Effector memory CD4-positive, alpha-beta T cell (primary cell): ENCODE measurements around the gene IL17RA.

ENCODE experiments used
- DNase-seq, 3 donors: peaks; one replicate each; pipeline ENCODE4 v3.0.0-alpha.2; 2020
- H3K27ac ChIP-seq: 2 replicates; pipeline ENCODE4 v1.7.0; 2013; ENCODE audit warnings: mild to moderate bottlenecking, low read length, moderate library complexity; ENCODE audit not compliant: insufficient read depth, poor library complexity, severe bottlenecking
- H3K27me3 ChIP-seq: replicated peaks from 2 replicates; pipeline ENCODE4 v1.7.0; 2013; ENCODE audit warnings: mild to moderate bottlenecking, low read length; ENCODE audit not compliant: insufficient read depth, control insufficient read depth, poor library complexity, severe bottlenecking
- H3K36me3 ChIP-seq: 2 replicates; pipeline ENCODE4 v1.7.0; 2013; ENCODE audit warnings: mild to moderate bottlenecking, low read length, moderate library complexity; ENCODE audit not compliant: control insufficient read depth, insufficient read depth
- H3K4me1 ChIP-seq: 2 replicates; pipeline ENCODE4 v1.7.0; 2013; ENCODE audit warnings: low read length, mild to moderate bottlenecking; ENCODE audit not compliant: control insufficient read depth, insufficient read depth, poor library complexity, severe bottlenecking
- H3K4me3 ChIP-seq: 2 replicates; pipeline ENCODE4 v1.7.0; 2013; ENCODE audit warnings: low read length, low read depth, mild to moderate bottlenecking; ENCODE audit not compliant: insufficient read depth, poor library complexity, severe bottlenecking
- H3K9me3 ChIP-seq: 2 replicates; pipeline ENCODE4 v1.7.0; 2013; ENCODE audit warnings: mild to moderate bottlenecking, low read length, moderate library complexity; ENCODE audit not compliant: control insufficient read depth

Gene IL17RA

DNA sequence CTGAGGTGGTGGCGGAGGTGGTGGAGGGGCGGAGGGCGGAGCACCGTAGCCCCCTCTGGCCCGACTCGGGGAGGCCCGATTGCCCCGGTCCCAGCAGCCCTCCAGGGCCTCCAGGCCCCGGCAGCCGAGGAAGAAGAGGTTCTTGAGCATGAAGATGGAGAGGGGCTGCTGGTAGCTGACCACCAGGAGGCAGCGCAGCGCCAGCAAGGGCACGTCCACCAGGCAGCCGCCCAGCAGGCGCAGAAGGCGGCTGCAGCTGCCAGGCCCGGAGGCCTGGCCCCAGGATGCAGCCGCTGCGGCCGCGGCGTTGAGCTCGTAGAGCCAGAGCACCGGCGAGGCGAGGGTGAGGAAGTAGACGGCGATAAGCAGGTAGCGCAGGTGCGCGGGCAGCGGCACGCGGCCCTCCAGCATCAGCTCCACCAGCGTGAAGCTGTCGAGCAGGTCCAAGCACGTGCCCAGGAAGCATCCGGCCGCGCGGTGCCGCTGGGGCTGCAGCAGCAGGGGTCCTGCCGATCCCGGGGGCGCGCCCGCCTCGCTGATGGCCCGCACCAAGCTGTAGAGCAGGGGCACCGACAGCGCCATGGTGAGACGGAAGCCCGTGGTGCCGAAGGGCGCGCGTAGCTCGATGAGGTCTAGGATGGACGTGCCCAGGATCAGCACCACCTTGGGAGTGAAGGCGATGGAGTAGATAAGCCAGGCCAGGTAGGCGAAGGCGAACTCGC lies 34.8 kb downstream of the IL17RA start:
- DNase-seq: no peak
- peaks cover 51% of the 10 kb centered on the region for H3K4me1 ChIP-seq
- no peak overlapping the region for H3K4me3 ChIP-seq

GRCh38 chr22:17120281-17120680 lies 35.5 kb downstream of the IL17RA start:
- peak overlapping the region; percentile 51 for H3K4me3 ChIP-seq
- DNase-seq: peak; percentile 12 to 37 (median 20)
- H3K27ac ChIP-seq: no peak overlapping the region
- H3K27me3 ChIP-seq: peaks cover 10% of the 10 kb centered on the region
- H3K4me1 ChIP-seq: peaks cover 51% of the 10 kb centered on the region
- H3K9me3 ChIP-seq: no peaks in the 10 kb centered on the region
- H3K36me3 ChIP-seq: no peaks in the 10 kb centered on the region

More for the DNA sequence above, 34.8 kb downstream of the IL17RA start:
- Histone ChIP-seq H3K36me3 (no peaks in the 10 kb centered on the region), H3K27me3 (peaks cover 10% of the 10 kb centered on the region), H3K9me3 (no peaks in the 10 kb centered on the region), H3K27ac (no peak overlapping the region)

DNA sequence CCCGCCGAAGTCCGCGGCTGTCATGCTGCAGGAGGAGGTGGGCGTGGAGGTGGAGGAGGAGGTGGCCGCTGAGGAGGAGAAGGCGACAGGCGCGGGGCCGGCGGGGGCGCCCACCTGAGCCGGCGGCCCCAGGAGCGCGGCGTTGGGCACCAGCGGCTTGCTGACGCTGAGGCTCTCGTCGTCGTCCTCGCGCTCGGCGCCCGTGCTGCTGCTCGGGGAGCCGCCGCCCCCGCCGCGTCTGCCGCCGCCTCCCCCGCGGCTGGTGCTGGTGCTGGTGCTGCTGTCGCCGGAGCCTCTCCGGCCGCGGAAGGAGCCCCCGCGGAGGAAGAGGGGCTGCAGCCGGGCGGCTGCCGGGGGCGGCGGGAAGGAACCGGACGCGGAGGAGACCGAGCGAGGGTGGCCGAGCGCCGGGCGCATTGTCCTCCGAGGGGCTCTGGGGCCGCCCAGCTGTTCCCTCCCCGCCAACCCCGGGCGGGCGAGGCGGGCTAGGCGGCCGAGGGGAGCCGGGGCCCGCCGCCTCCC lies 36.0 kb downstream of the IL17RA start:
- no peak for DNase-seq
- Histone ChIP-seq H3K4me1 (peaks cover 51% of the 10 kb centered on the region), H3K4me3 (peak overlapping the region; percentile 51)

DNA sequence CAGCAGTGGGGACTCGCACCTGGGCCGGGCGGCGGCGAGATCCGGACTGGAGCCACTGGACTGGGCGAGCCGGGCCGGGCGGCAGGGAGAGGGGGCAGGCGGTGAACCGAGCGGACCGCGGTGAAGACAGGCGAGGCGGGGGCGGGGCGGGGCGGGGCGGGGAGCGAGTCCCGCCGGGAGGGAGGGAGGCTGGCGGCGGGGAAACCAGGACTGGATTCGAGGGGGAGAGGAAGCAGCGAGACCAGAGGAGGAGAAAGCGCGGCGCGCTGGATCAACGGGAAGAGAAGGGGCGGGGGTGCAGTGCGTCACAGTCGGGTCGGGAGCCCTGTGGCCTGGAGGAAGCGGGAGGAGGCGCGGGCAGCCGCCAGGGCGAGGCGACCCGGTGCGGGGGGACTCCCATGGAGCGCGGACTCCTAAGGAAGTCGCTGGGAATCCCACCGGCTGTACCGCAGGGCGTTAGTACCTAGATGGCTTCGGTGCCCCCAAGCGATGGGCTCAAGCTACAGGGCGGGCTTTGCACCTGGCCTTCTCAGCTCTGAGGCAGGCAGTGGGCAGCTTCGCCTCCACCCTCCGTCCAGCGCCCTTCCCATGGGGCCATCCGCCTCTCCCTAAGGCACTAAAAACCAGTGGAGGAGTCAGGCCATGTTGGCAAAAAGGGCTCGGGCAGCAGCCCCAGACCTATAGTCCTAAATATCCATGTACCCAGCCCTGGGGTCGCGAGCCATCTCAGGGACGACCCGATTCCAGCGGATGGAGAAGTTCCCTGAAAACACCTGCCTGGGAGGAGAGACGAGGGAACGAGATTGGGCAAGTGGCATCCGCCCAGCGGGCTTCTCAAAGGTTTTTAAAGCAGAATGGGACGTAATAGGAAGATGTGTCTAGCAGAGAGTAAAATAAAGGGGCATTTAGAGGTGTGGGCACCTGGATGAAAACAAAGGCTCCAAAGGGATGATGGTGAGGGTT lies 36.7 kb downstream of the IL17RA start, which contains the start of gene TMEM121B:
TMEM121B (minus strand) TSS at position 128 of the 963 bp plus-strand sequence. CDS start 233 bp downstream, outside the sequence.
- Histone ChIP-seq H3K4me1 (peaks cover 44% of the 10 kb centered on the region), H3K27ac (no peak within 1 kb of the TSS), H3K9me3 (no peaks in the 10 kb centered on the region), H3K27me3 (peaks cover 10% of the 10 kb centered on the region), H3K36me3 (no peaks in the 10 kb centered on the region), H3K4me3 (peak within 1 kb of the TSS; percentile 51)
- DNase-seq: no peak

More for the DNA sequence above, 36.0 kb downstream of the IL17RA start:
- Histone ChIP-seq H3K36me3 (no peaks in the 10 kb centered on the region), H3K9me3 (no peaks in the 10 kb centered on the region), H3K27me3 (peaks cover 10% of the 10 kb centered on the region), H3K27ac (no peak overlapping the region)

DNA sequence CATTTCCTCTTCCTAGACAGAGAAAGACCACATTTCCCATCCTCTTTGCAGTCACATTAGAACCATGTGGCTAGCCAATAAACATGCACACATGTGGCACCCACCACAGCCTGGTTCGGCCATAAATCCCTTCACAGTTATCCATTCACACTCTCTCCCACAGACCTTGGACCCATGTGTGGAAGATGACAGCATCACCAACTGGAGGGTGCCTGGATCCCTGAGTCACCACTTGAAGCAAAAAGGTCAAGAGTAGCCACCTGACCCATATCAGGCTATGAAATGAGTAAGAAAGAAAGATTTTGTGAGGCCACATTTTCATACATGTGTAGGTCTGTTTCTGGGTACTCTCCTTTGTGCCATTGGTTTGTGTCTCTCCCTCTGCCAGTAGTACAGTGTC lies 45.4 kb downstream of the IL17RA start:
- Histone ChIP-seq H3K36me3 (no peaks in the 10 kb centered on the region), H3K9me3 (no peaks in the 10 kb centered on the region), H3K27ac (no peak overlapping the region), H3K4me3 (no peak overlapping the region), H3K27me3 (no peaks in the 10 kb centered on the region), H3K4me1 (no peaks in the 10 kb centered on the region)
- DNase-seq: no peak

GRCh38 chr22:17131686-17132085 lies 46.9 kb downstream of the IL17RA start:
- Histone ChIP-seq H3K4me1 (no peaks in the 10 kb centered on the region), H3K9me3 (no peaks in the 10 kb centered on the region), H3K36me3 (no peaks in the 10 kb centered on the region), H3K27me3 (no peaks in the 10 kb centered on the region), H3K4me3 (no peak overlapping the region), H3K27ac (no peak overlapping the region)
- no peak for DNase-seq

- DNase-seq: no peak
- Histone ChIP-seq H3K36me3 (no peaks in the 10 kb centered on the region), H3K9me3 (no peaks in the 10 kb centered on the region), H3K27ac (no peak overlapping the region), H3K4me1 (no peaks in the 10 kb centered on the region), H3K27me3 (no peaks in the 10 kb centered on the region), H3K4me3 (no peak overlapping the region)
These were observed 47.3 kb downstream of the IL17RA start for GRCh38 chr22:17132112-17132511.

DNA sequence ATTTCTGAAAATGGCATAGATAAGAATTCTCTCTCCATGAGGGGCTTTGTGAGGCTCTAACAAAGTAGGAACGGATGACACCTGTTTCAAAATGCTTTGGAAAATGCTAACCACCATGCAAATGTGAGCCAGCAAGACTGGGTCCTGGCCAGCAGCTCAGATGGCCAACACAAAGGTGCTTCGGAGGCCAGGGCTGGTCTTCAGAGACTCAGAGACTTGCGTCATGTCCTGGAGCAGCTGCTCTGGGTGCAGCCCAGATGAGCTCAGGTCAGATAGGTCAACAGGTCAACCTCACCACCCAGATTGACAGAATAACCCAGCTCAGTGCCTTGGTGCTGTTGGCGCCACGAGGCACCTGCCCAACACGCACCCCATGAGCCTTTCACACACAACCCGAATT lies 48.3 kb downstream of the IL17RA start:
- Histone ChIP-seq H3K27me3 (no peaks in the 10 kb centered on the region), H3K27ac (no peak overlapping the region)

DNA sequence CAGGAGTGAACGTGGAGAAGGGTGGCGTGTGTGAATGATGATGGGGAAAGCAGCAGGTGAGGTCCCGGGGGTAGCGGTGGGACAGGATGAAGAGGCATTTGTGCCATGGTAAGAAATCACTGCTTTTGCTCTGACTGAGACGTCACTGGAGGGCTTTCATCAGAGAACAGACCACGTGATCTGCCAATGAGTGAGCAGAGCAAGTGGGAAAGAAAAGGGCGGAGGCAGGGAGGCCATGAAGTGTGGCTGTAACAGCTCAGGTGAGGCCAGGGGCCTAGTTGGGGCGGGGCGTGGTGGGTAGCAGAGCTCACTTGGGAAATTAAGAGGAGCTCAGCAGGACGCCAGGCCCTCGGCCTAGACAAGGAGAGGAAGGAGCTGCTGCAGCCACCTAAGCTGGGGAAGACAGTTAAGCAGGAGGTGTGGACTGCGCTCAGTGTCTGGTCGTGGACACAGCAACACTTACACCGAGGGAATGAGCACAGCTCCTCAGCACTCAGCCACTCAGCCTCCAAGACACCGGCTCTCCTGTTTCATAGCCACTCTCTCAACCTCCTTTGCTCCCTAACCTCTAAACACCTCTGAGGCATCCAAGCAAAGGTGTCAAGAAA lies 50.5 kb downstream of the IL17RA start:
- peaks cover 12% of the 10 kb centered on the region for H3K36me3 ChIP-seq
- no peaks in the 10 kb centered on the region for H3K9me3 ChIP-seq
- no peak overlapping the region for H3K27ac ChIP-seq
- H3K4me3 ChIP-seq: no peak overlapping the region
- H3K27me3 ChIP-seq: no peaks in the 10 kb centered on the region
- DNase-seq: no peak
- no peaks in the 10 kb centered on the region for H3K4me1 ChIP-seq

More for the DNA sequence above, 48.3 kb downstream of the IL17RA start:
- Histone ChIP-seq H3K4me1 (no peaks in the 10 kb centered on the region), H3K4me3 (no peak overlapping the region), H3K36me3 (peaks cover 6% of the 10 kb centered on the region), H3K9me3 (no peaks in the 10 kb centered on the region)
- DNase-seq: no peak
